B cell (primary cell): ENCODE data around the gene FUNDC2. TPM values are rescaled to one million over a fixed set of nuclear protein-coding genes. Genes with fewer than 3 reads are reported as not detected.

Experiments
- ATAC-seq: fragments of 200-7000 bp; cut with Tn5 transposase; one replicate; pipeline ENCODE4 v1.10.0; 2021; ENCODE audit warnings: low read depth, mild to moderate bottlenecking, moderate number of reproducible peaks, moderate library complexity
- CTCF ChIA-PET: fragments of 350-600 bp; sonication (Branson Sonifier 250); formaldehyde crosslinking; loops from one replicate; lab custom pipeline; 2021; ENCODE audit warnings: antibody characterized with exemption, inconsistent platforms; lab: Charles Lee
- POLR2A ChIA-PET: fragments of 350-600 bp; sonication (Branson Sonifier 250); formaldehyde crosslinking; loops from one replicate; lab custom pipeline; 2021; ENCODE audit warnings: antibody characterized with exemption; lab: Charles Lee
- DNase-seq: peaks from one replicate; pipeline ENCODE4 v3.0.0; 2013
- H2AFZ ChIP-seq: 2 replicates; pipeline ENCODE4 v1.6.1; 2012; ENCODE audit warnings: mild to moderate bottlenecking, low read depth, low read length; ENCODE audit not compliant: insufficient read depth, poor library complexity, severe bottlenecking
- H3K27ac ChIP-seq, 2 donors: 1 replicate in 1 of 2; 2 replicates in 1 of 2; pipeline ENCODE4 v1.5.1; 2012 to 2013; ENCODE audit warnings: low read length in 2 of 2, mild to moderate bottlenecking in 2 of 2, moderate library complexity in 1 of 2
- H3K27me3 ChIP-seq, 4 experiments: fragments of 200-600 bp in 1 of 4; sonication (generic) in 1 of 4; replicated peaks in 1 of 4; 1 replicate in 2 of 4; 2 replicates in 2 of 4; pipeline versions ENCODE4 v1.6.1 to v1.7.0; 2013 to 2016; ENCODE audit warnings: low read length in 3 of 4, mild to moderate bottlenecking in 2 of 4, mixed read lengths in 1 of 4, moderate library complexity in 1 of 4; ENCODE audit not compliant: insufficient read depth in 4 of 4, control insufficient read depth in 3 of 4; ENCODE audit errors: control extremely low read depth in 1 of 4
- H3K36me3 ChIP-seq, 2 experiments: replicated peaks in 1 of 2; 1 replicate in 1 of 2; 2 replicates in 1 of 2; pipeline versions ENCODE4 v1.6.1 to v1.7.1; 2013; ENCODE audit warnings: low read length in 1 of 2; ENCODE audit not compliant: insufficient read depth in 2 of 2, control insufficient read depth in 1 of 2; ENCODE audit errors: control extremely low read depth in 1 of 2, extremely low read depth in 1 of 2
- H3K4me1 ChIP-seq, 2 donors: fragments of 200-600 bp in 1 of 2; sonication (generic) in 1 of 2; 1 replicate in 1 of 2; 2 replicates in 1 of 2; pipeline versions ENCODE4 v1.5.1 to v1.6.1; 2013 to 2017; ENCODE audit warnings: low read length in 2 of 2; ENCODE audit not compliant: control insufficient read depth in 2 of 2, insufficient read depth in 2 of 2
- H3K4me2 ChIP-seq: replicated peaks from 2 replicates; pipeline ENCODE3; 2012; ENCODE audit warnings: mild to moderate bottlenecking, low read depth, low read length; ENCODE audit not compliant: poor library complexity, severe bottlenecking
- H3K4me3 ChIP-seq, 5 experiments: fragments of 200-600 bp in 1 of 5; sonication (generic) in 1 of 5; 1 replicate in 3 of 5; 2 replicates in 2 of 5; pipeline versions ENCODE4 v1.5.1 to v1.7.0; 2011 to 2016; ENCODE audit warnings: low read length in 4 of 5, mild to moderate bottlenecking in 4 of 5, low read depth in 2 of 5, control low read depth in 1 of 5, moderate library complexity in 1 of 5; ENCODE audit not compliant: insufficient read depth in 1 of 5; ENCODE audit errors: control extremely low read depth in 1 of 5, extremely low read depth in 1 of 5
- H3K79me2 ChIP-seq: fragments of 200-600 bp; sonication (generic); one replicate; pipeline ENCODE4 v1.6.0; 2016; ENCODE audit warnings: low read length; ENCODE audit not compliant: control insufficient read depth, insufficient read depth
- H3K9ac ChIP-seq: fragments of 200-600 bp; sonication (generic); 2 replicates; pipeline ENCODE4 v1.6.1; 2017; ENCODE audit warnings: mild to moderate bottlenecking, low read length, moderate library complexity
- H3K9me3 ChIP-seq, 3 donors: one replicate each; pipeline versions ENCODE4 v1.6.1 to v1.7.1; 2013; ENCODE audit warnings: low read length in 2 of 3; ENCODE audit not compliant: control insufficient read depth in 2 of 3, insufficient read depth in 1 of 3; ENCODE audit errors: control extremely low read depth in 1 of 3
- H4K20me1 ChIP-seq: 2 replicates; pipeline ENCODE4 v1.6.0; 2012; ENCODE audit warnings: mild to moderate bottlenecking, low read length; ENCODE audit not compliant: insufficient read depth, control insufficient read depth, poor library complexity, severe bottlenecking
- H3K27ac Mint-ChIP-seq: one replicate; pipeline ENCODE4 v1.8.0; 2021; ENCODE audit warnings: mixed read lengths
- H3K27me3 Mint-ChIP-seq: one replicate; pipeline ENCODE4 v1.8.0; 2021; ENCODE audit warnings: mixed read lengths
- H3K4me1 Mint-ChIP-seq: one replicate; pipeline ENCODE4 v1.8.0; 2021; ENCODE audit warnings: mixed read lengths
- H3K4me3 Mint-ChIP-seq: one replicate; pipeline ENCODE4 v1.8.0; 2021; ENCODE audit warnings: mixed read lengths
- H3K9me3 Mint-ChIP-seq: one replicate; pipeline ENCODE4 v1.8.0; 2022; ENCODE audit warnings: mixed read lengths; ENCODE audit not compliant: insufficient read depth
- CTCF ChIP-seq: fragments of 200-600 bp; IDR thresholded peaks from one replicate; pipeline ENCODE4 v1.8.0; 2022; ENCODE audit warnings: antibody characterized with exemption, mild to moderate bottlenecking
- EZH2 ChIP-seq: IDR thresholded peaks from 2 replicates; pipeline ENCODE4 v1.6.1; 2012; ENCODE audit warnings: borderline replicate concordance, low read depth, mild to moderate bottlenecking, moderate library complexity, low read length; ENCODE audit not compliant: insufficient read depth, poor library complexity, severe bottlenecking
- WGBS: methylation state at CpG from one replicate; pipeline ENCODE4 v1.1.5; 2013; ENCODE audit warnings: missing lambda C conversion rate; ENCODE audit not compliant: insufficient coverage; 5-methylcytosine and 5-hydroxymethylcytosine counted together
- intact Hi-C: fragments of 100-400 bp; cut with micrococcal nuclease; formaldehyde crosslinking; loops from one replicate; pipeline ENCODE4 v1.10.0; 2022
- polyA plus RNA-seq: library from polyadenylated mRNA; depleted of rRNA; stranded (reverse); fragments of >200 nt; gene quantifications from 2 replicates; pipeline ENCODE4 v1.2.3, GENCODE V29; 2012
- total RNA-seq, 2 donors: library from RNA; stranded (reverse); fragments of 120-200 nt in 1 of 2; gene quantifications; 1 replicate in 1 of 2; 2 replicates in 1 of 2; pipeline versions ENCODE4 v1.2.3 to v1.2.4, GENCODE V29; 2013 to 2022

Gene FUNDC2
- total and polyA plus RNA-seq, 2 donors (not counting 1 experiment from before 2014, with no cell fraction given): 32.3 to 46.5 TPM

DNA sequence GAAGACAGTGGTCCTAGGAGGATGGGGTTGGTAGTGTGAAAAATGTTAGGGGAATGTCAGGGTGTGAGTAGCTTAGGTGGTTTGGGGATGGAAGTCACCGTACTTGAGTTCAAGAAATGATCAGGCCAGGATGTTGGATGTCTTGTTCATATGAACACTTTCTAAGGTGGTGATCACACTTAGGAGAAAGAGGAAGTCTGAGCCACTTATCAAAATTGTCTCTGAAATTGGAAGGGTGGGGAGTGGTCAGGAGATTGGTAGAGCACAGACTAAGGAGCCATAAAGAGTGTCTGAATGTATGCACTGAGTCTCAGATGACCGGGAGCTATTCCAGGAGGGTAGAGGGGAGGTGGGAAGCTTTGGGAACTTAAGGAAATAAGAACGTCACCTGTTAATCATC, 27.0 kb downstream of the FUNDC2 start:
- no peak for ATAC-seq
- 100% methylated on average over 2 of the region's 3 CpGs for WGBS
- ChIA-PET POLR2A (no interaction called here), CTCF (no interaction called here)
- DNase-seq: no peak
- H3K27me3 Mint-ChIP-seq: no peaks in the 10 kb centered on the region
- Histone ChIP-seq H2AFZ (no peak overlapping the region), H3K27me3 (no peaks in the 10 kb centered on the region), H3K4me2 (no peak overlapping the region), H3K9me3 (no peaks in the 10 kb centered on the region), H3K9ac (no peak overlapping the region), H3K27ac (no peak overlapping the region), H4K20me1 (no peaks in the 10 kb centered on the region), H3K79me2 (no peaks in the 10 kb centered on the region), H3K4me1 (peaks cover 0 to 9% of the 10 kb centered on the region in 2 donors), H3K4me3 (no peak overlapping the region), H3K36me3 (peaks cover 0 to 23% of the 10 kb centered on the region in 2 experiments)
- H3K4me3 Mint-ChIP-seq: no peak overlapping the region
- TF ChIP-seq EZH2 (no peak), CTCF (no peak)
- intact Hi-C loops: no loop called here
- H3K9me3 Mint-ChIP-seq: no peaks in the 10 kb centered on the region
- peak overlapping the region; percentile 46 for H3K27ac Mint-ChIP-seq
- H3K4me1 Mint-ChIP-seq: peaks cover 9% of the 10 kb centered on the region

DNA sequence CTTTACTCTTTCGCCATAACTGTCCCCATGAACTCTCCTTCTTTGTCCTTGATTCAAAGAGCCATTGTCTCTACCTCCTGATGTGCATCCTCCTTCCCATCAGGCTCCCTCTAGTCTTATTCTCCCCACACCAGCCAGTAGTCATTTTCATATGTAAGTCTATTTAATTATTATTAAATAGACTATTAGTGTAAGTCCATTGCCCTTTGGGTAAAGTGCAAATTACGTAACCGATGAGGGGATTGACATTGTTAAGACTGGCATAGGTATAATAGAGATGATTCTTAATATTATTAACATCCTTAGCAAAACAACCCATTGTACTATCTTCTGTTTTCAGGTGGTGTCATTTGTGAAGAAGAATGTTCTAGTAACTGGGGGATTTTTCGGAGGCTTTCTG, 27.6 kb downstream of the FUNDC2 start:
- Mint-ChIP-seq H3K4me1 (peaks cover 9% of the 10 kb centered on the region), H3K27ac (no peak overlapping the region), H3K27me3 (no peaks in the 10 kb centered on the region), H3K4me3 (no peak overlapping the region), H3K9me3 (no peaks in the 10 kb centered on the region)
- TF ChIP-seq CTCF: no peak
- no peak for TF ChIP-seq EZH2
- Histone ChIP-seq H3K27ac (no peak overlapping the region), H4K20me1 (no peaks in the 10 kb centered on the region), H3K4me1 (peaks cover 0 to 9% of the 10 kb centered on the region in 2 donors), H3K79me2 (no peaks in the 10 kb centered on the region), H3K9me3 (no peaks in the 10 kb centered on the region), H3K27me3 (no peaks in the 10 kb centered on the region), H3K4me3 (no peak overlapping the region), H2AFZ (no peak overlapping the region), H3K4me2 (no peak overlapping the region), H3K9ac (no peak overlapping the region), H3K36me3 (peaks cover 0 to 23% of the 10 kb centered on the region in 2 experiments)
- intact Hi-C loops: no loop called here
- ChIA-PET POLR2A (no interaction called here), CTCF (no interaction called here)
- no peak for DNase-seq
- WGBS: no CpG with 5 or more reads among the region's 4 CpGs
- ATAC-seq: no peak
